K562 (cell line): ENCODE results near the gene KCNQ4.

Source experiments
- ATF2 ChIP-seq: sonication (generic); formaldehyde crosslinking; IDR thresholded peaks from 2 replicates; pipeline ENCODE4 v1.8.1; 2022; ENCODE audit warnings: missing genetic modification reagents
- CREB1 ChIP-seq, 2 experiments: sonication (generic) in 1 of 2; formaldehyde crosslinking in 1 of 2; IDR thresholded peaks; 2 replicates each; pipeline versions ENCODE4 v1.6.1 to v1.8.0; 2012 to 2022; ENCODE audit warnings: inconsistent platforms in 1 of 2, mild to moderate bottlenecking in 1 of 2, missing genetic modification reagents in 1 of 2, moderate library complexity in 1 of 2
- GABPA ChIP-seq: fragments of 200-800 bp; sonication (Bioruptor generic); conservative IDR thresholded peaks from 2 replicates; pipeline ENCODE4 v1.6.1; 2016; ENCODE audit warnings: low read depth, missing genetic modification characterization, missing compliant biosample characterization
- MAX ChIP-seq: sonication (generic); formaldehyde crosslinking; IDR thresholded peaks from 2 replicates; pipeline ENCODE4 v1.9.0; 2022; ENCODE audit warnings: mild to moderate bottlenecking, missing genetic modification reagents
- MAZ ChIP-seq, 2 experiments: fragments of 450-650 bp in 1 of 2; sonication (generic) in 1 of 2; formaldehyde crosslinking; IDR thresholded peaks in 1 of 2; conservative IDR thresholded peaks in 1 of 2; 2 replicates each; pipeline versions ENCODE4 v1.4.0 to v1.5.0; 2020; ENCODE audit warnings: mild to moderate bottlenecking in 1 of 2, missing genetic modification reagents in 1 of 2
- NFRKB ChIP-seq: fragments of 450-650 bp; IDR thresholded peaks from 2 replicates; pipeline ENCODE4 v1.6.1; 2016; ENCODE audit warnings: low read depth
- NFYB ChIP-seq: IDR thresholded peaks from 2 replicates; pipeline ENCODE4 v1.6.1; 2011; ENCODE audit warnings: mild to moderate bottlenecking, moderate library complexity; ENCODE audit not compliant: insufficient read length; ENCODE audit errors: extremely low read depth
- TCF3 ChIP-seq: sonication (generic); formaldehyde crosslinking; IDR thresholded peaks from 2 replicates; pipeline ENCODE4 v1.4.0; 2020; ENCODE audit warnings: mild to moderate bottlenecking, missing genetic modification reagents
- TFAP4 ChIP-seq: sonication (generic); formaldehyde crosslinking; IDR thresholded peaks from 2 replicates; pipeline ENCODE4 v1.8.0; 2022; ENCODE audit warnings: missing genetic modification reagents, mild to moderate bottlenecking, moderate library complexity, borderline replicate concordance
- ZNF121 ChIP-seq: sonication (generic); formaldehyde crosslinking; conservative IDR thresholded peaks from 2 replicates; pipeline ENCODE4 v1.8.0; 2022; ENCODE audit warnings: missing genetic modification reagents

- TF ChIP-seq NFYB (no peak), NFRKB (no peak), CREB1 (IDR thresholded peaks at IDR 0.05) (no peak), CREB1 (CRISPR knock-in tag; IDR thresholded peaks at IDR 0.05) (no peak), MAX (CRISPR knock-in tag) (no peak), GABPA (tag) (no peak), MAZ (CRISPR knock-in tag; conservative IDR thresholded peaks at IDR 0.05 in 1 of 2, IDR thresholded peaks at IDR 0.05 in 1 of 2) (no peak), TFAP4 (CRISPR knock-in tag) (no peak), TCF3 (CRISPR knock-in tag) (no peak), ZNF121 (no peak), ATF2 (CRISPR knock-in tag) (no peak)
These were observed 70.2 kb downstream of the KCNQ4 start for GRCh38 chr1:40853885-40854170.
